ENCODE measurements around the gene SPHK2. TPM values are rescaled to one million over a fixed set of nuclear protein-coding genes. Genes with fewer than 3 reads are reported as not detected.
"Not testable (repeated sequence)": the region's sequence is repeated elsewhere in the genome, so short reads cannot be mapped to it uniquely, and the experiment has no call there.

SPHK2 gene
- polyA plus RNA-seq, 2 of the 4 experiments (the other 2 are of a cell fraction): 6.1 to 18.3 TPM

- H3K4me1 ChIP-seq: peaks cover 5% of the 10 kb centered on the region; the same call in 2 of the 3 replicates
- H3K4me3 ChIP-seq: no peak overlapping the region
- TF ChIP-seq BHLHE40 (IDR thresholded peaks at IDR 0.05; ENCODE audit: low read depth, low read length): no peak
- TF ChIP-seq GATA3 (IDR thresholded peaks at IDR 0.05; ENCODE audit: borderline replicate concordance): no peak
- TF ChIP-seq CHD4 (IDR thresholded peaks at IDR 0.05; ENCODE audit: borderline replicate concordance): no peak
- no peak for TF ChIP-seq MAFK (IDR thresholded peaks at IDR 0.05; ENCODE audit: partially characterized antibody)
- TF ChIP-seq ZFP36 (IDR thresholded peaks at IDR 0.05; ENCODE audit: borderline replicate concordance, partially characterized antibody): peak; percentile 79
- TF ChIP-seq ZSCAN20 (CRISPR knock-in tag; IDR thresholded peaks at IDR 0.05): no peak
- TF ChIP-seq TFCP2L1 (CRISPR knock-in tag; IDR thresholded peaks at IDR 0.05): no peak
- TF ChIP-seq HOXB13 (CRISPR knock-in tag; IDR thresholded peaks at IDR 0.05; ENCODE audit: low read depth): no peak
- H3K27ac ChIP-seq: no peak overlapping the region
- CTCF ChIA-PET: interaction anchor here (1.0 to 2.0 kb wide), 4 partner anchors 36 to 190 kb away, joined by 4 to 8 read pairs (median 4); no protein-coding TSS in a partner anchor
- peak; percentile 16 to 37; a peak in 3 of 6 replicates for ATAC-seq
- H3K9me3 ChIP-seq: no peaks in the 10 kb centered on the region
- H3K4me2 ChIP-seq: no peak overlapping the region
- 78% methylated on average over 5 of the region's 5 CpGs for WGBS (ENCODE audit: missing lambda C conversion rate)
- no peak for FAIRE-seq
- DNase-seq (ENCODE audit: low read depth in 1 of 2, low spot score in 1 of 2): no peak
- POLR2A ChIA-PET: no interaction called here
Measured at GRCh38 chr19:48651683-48652048, 32.4 kb downstream of the SPHK2 start.

- no peak overlapping the region for H3K4me2 ChIP-seq
- H3K9me3 ChIP-seq: no peaks in the 10 kb centered on the region
- H3K4me3 ChIP-seq: no peak overlapping the region
- CTCF ChIA-PET: interaction anchor here (0.7 to 5.7 kb wide), 7 partner anchors 9 to 84 kb away, joined by 3 to 29 read pairs (median 4); partner anchors contain the start of gene CA11
- no peak for ATAC-seq
- 0 out of 6 replicates have a peak overlapping the region, but pooled peaks of 1 of the 2 experiments have one; percentile 5 for H3K27ac ChIP-seq
- DNase-seq (ENCODE audit: low read depth in 1 of 2, low spot score in 1 of 2): no peak
- no peaks in the 10 kb centered on the region for H3K4me1 ChIP-seq
- POLR2A ChIA-PET: no interaction called here
- 69% methylated on average over 11 of the region's 11 CpGs for WGBS (ENCODE audit: missing lambda C conversion rate)
- FAIRE-seq: no peak
- TF ChIP-seq EP300 (IDR thresholded peaks at IDR 0.05) (no peak), SREBF2 (IDR thresholded peaks at IDR 0.05) (no peak)
Measured at GRCh38 chr19:48654299-48655059, 35.2 kb downstream of the SPHK2 start.

- ChIA-PET CTCF (interaction anchor here (0.6 to 5.7 kb wide), 13 partner anchors 9 to 341 kb away, joined by 3 to 29 read pairs (median 4); partner anchors contain the start of gene CA11), POLR2A (no interaction called here)
- WGBS (ENCODE audit: missing lambda C conversion rate): 55% methylated on average over 16 of the region's 16 CpGs
- no peak for TF ChIP-seq CTCF (IDR thresholded peaks at IDR 0.05)
- TF ChIP-seq TP53 (CRISPR knock-in tag; IDR thresholded peaks at IDR 0.05): no peak
- TF ChIP-seq NFE2L2 (conservative IDR thresholded peaks at IDR 0.05; ENCODE audit: low read length): no peak
- no peak for TF ChIP-seq HOXB5 (CRISPR knock-in tag; IDR thresholded peaks at IDR 0.05)
- TF ChIP-seq HOXA7 (CRISPR knock-in tag; IDR thresholded peaks at IDR 0.05): no peak
- TF ChIP-seq HEYL (CRISPR knock-in tag; IDR thresholded peaks at IDR 0.05): no peak
- TF ChIP-seq JUNB (IDR thresholded peaks at IDR 0.05): no peak
- peak; percentile 69 for TF ChIP-seq RFX5 (IDR thresholded peaks at IDR 0.05)
- TF ChIP-seq SMC3 (IDR thresholded peaks at IDR 0.05): no peak
- TF ChIP-seq USF2 (IDR thresholded peaks at IDR 0.05): peak; percentile 33; the same call in 1 of the 2 replicates
- no peak for TF ChIP-seq FOSB (CRISPR knock-in tag; IDR thresholded peaks at IDR 0.05)
- TF ChIP-seq ATOH8 (CRISPR knock-in tag; IDR thresholded peaks at IDR 0.05; ENCODE audit: low read depth): no peak
- ATAC-seq (peak; percentile 35 to 42; a peak in 5 of 6 replicates), DNase-seq (ENCODE audit: low read depth in 1 of 2, low spot score in 1 of 2) (peak in 1 of 2 experiments; percentile 65), FAIRE-seq (no peak)
- Histone ChIP-seq H3K4me2 (no peak overlapping the region), H3K4me3 (no peak overlapping the region), H3K4me1 (no peaks in the 10 kb centered on the region), H3K9me3 (no peaks in the 10 kb centered on the region), H3K27ac (no peak overlapping the region)
Measured at GRCh38 chr19:48656840-48657474, 37.7 kb downstream of the SPHK2 start.

GRCh38 chr19:48657828-48658227 is 38.5 kb downstream of the SPHK2 start:
- ATAC-seq; H3K4me3 ChIP-seq; H3K27ac ChIP-seq; DNase-seq (ENCODE audit: low read depth in 1 of 2, low spot score in 1 of 2); POLR2A ChIA-PET; FAIRE-seq; H3K9me3 ChIP-seq; H3K4me2 ChIP-seq; H3K4me1 ChIP-seq: not testable (repeated sequence)
- WGBS (ENCODE audit: missing lambda C conversion rate): 89% methylated on average over 5 of the region's 5 CpGs
- CTCF ChIA-PET: interaction anchor here (0.7 to 5.7 kb wide), 9 partner anchors 9 to 340 kb away, joined by 3 to 29 read pairs (median 4); partner anchors contain the start of gene CA11

Measured in A549 (cell line).